Left colon (tissue), 2 donors: ENCODE measurements around the gene DCUN1D4. TPM values are rescaled to one million over a fixed set of nuclear protein-coding genes. Genes with fewer than 3 reads are reported as not detected.
A peak's percentile ranks its signal among the peaks of the same experiment; 100 is the strongest.
"Not testable (repeated sequence)": the region's sequence is repeated elsewhere in the genome, so short reads cannot be mapped to it uniquely, and the experiment has no call there.

ENCODE experiments used
- ATAC-seq: fragments of 200-7000 bp; cut with Tn5 transposase; one replicate; pipeline ENCODE4 v1.9.1; 2020; ENCODE audit warnings: mild to moderate bottlenecking, moderate library complexity
- DNase-seq, 2 donors: peaks; one replicate each; pipeline ENCODE4 v3.0.0-alpha.2; 2020
- intact Hi-C, 2 donors: fragments of 100-400 bp; cut with DNase I in 1 of 2; cut with micrococcal nuclease in 1 of 2; formaldehyde crosslinking; loops; one replicate each; pipeline versions ENCODE4 v1.11.2 to v1.14.0; 2022; cut with DNase I, micrococcal nuclease
- total RNA-seq, 2 donors: library from RNA; stranded (reverse); fragmentation: NEBNext Ultra II Directional; extraction: Animal tissue kit (Norgen Biotek cat#: 25700); gene quantifications; one replicate each; pipeline ENCODE4 v1.2.1, GENCODE V29; 2021
- donor health status: DM: no; HTN: no; CAD: no.
- donor health status: DM: yes; HTN: yes; CAD: no.

Gene DCUN1D4
- total RNA-seq, 2 donors from 2014 or later, result 29.7 to 37.5 TPM

- intact Hi-C loops, result no loop called here
- ATAC-seq, result no peak
- no peak for DNase-seq
These were observed 37.3 kb downstream of the DCUN1D4 start for GRCh38 chr4:51880016-51880915.

- intact Hi-C loops, result no loop called here
- ATAC-seq, result no peak
- DNase-seq, result no peak
These were observed 41.1 kb downstream of the DCUN1D4 start for GRCh38 chr4:51884055-51884454.

GRCh38 chr4:51884606-51885005 lies 41.7 kb downstream of the DCUN1D4 start:
- intact Hi-C loops, result no loop called here
- DNase-seq (no peak), ATAC-seq (no peak)

- intact Hi-C loops, result no loop called here
- ATAC-seq (peak; percentile 58), DNase-seq (no peak)
These were observed 42.4 kb downstream of the DCUN1D4 start for GRCh38 chr4:51885363-51885762.

GRCh38 chr4:51890760-51891159 lies 47.8 kb downstream of the DCUN1D4 start:
- ATAC-seq, result no peak
- DNase-seq, result no peak
- intact Hi-C loops, result no loop called here

- intact Hi-C loops, ATAC-seq, DNase-seq: not testable (repeated sequence)
These were observed 50.4 kb downstream of the DCUN1D4 start for GRCh38 chr4:51893402-51893801.

- ATAC-seq, result no peak
- DNase-seq, result no peak
- intact Hi-C loops, result no loop called here
These were observed 51.2 kb downstream of the DCUN1D4 start for GRCh38 chr4:51894059-51894645.

- peak; percentile 22 for ATAC-seq
- intact Hi-C loops, result loop anchor here in 1 of 2 donors (5.0 kb wide), 1 partner anchor 127 kb away; the partner anchor contains the start of gene LRRC66
- no peak for DNase-seq
These were observed 52.2 kb downstream of the DCUN1D4 start for GRCh38 chr4:51895158-51895557.

- intact Hi-C loops, result loop anchor here in 1 of 2 donors (5.0 kb wide), 1 partner anchor 126 kb away; the partner anchor contains the start of gene LRRC66
- ATAC-seq, result peak; percentile 92
- peak; percentile 44 to 62 for DNase-seq
These were observed 53.0 kb downstream of the DCUN1D4 start for GRCh38 chr4:51895816-51896408.

GRCh38 chr4:51901363-51901762 lies 58.4 kb downstream of the DCUN1D4 start:
- intact Hi-C loops, result loop anchor here in 1 of 2 donors (10.0 kb wide), 1 partner anchor 57 kb away; the partner anchor contains the start of gene DCUN1D4
- no peak for DNase-seq
- ATAC-seq, result no peak

GRCh38 chr4:51906167-51906958 lies 63.4 kb downstream of the DCUN1D4 start:
- ATAC-seq (peak; percentile 59), DNase-seq (no peak)
- intact Hi-C loops, result loop anchor here in 1 of 2 donors (10.0 kb wide), 1 partner anchor 62 kb away; the partner anchor contains the start of gene DCUN1D4

- DNase-seq, result no peak
- ATAC-seq, result peak; percentile 36
- intact Hi-C loops, result loop anchor here in 1 of 2 donors (10.0 kb wide), 1 partner anchor 62 kb away; the partner anchor contains the start of gene DCUN1D4
These were observed 64.2 kb downstream of the DCUN1D4 start for GRCh38 chr4:51907006-51907669.

- DNase-seq (peak; percentile 72 to 85), ATAC-seq (peak; percentile 95)
- intact Hi-C loops, result loop anchor here in 1 of 2 donors (10.0 kb wide), 1 partner anchor 64 kb away; the partner anchor contains the start of gene DCUN1D4
These were observed 66.3 kb downstream of the DCUN1D4 start for GRCh38 chr4:51909236-51909703.

- DNase-seq (no peak), ATAC-seq (no peak)
- intact Hi-C loops, result no loop called here
These were observed 75.3 kb downstream of the DCUN1D4 start for GRCh38 chr4:51918251-51918650.

- intact Hi-C loops, result no loop called here
- ATAC-seq, result peak; percentile 56
- no peak for DNase-seq
These were observed 80.4 kb downstream of the DCUN1D4 start for GRCh38 chr4:51923343-51923742.

- intact Hi-C loops, result no loop called here
- ATAC-seq, result no peak
- no peak for DNase-seq
These were observed 82.4 kb downstream of the DCUN1D4 start for GRCh38 chr4:51925307-51925706.

- no peak for ATAC-seq
- intact Hi-C loops, result no loop called here
- no peak for DNase-seq
These were observed 87.6 kb downstream of the DCUN1D4 start for GRCh38 chr4:51930557-51930956.

- intact Hi-C loops, result no loop called here
- no peak for DNase-seq
- no peak for ATAC-seq
These were observed 88.5 kb downstream of the DCUN1D4 start for GRCh38 chr4:51931461-51931860.
